Muscle layer of duodenum (tissue), 2 donors: Measurements from ENCODE around the gene SLC15A1.
"Not testable (repeated sequence)": the region's sequence is repeated elsewhere in the genome, so short reads cannot be mapped to it uniquely, and the experiment has no call there.

Source experiments
- H3K27ac ChIP-seq: one replicate; pipeline ENCODE4 v1.7.0; 2013; ENCODE audit warnings: mild to moderate bottlenecking, low read length
- H3K27me3 ChIP-seq: one replicate; pipeline ENCODE4 v1.7.0; 2013; ENCODE audit warnings: low read depth, mild to moderate bottlenecking, control low read depth, low read length
- H3K36me3 ChIP-seq, 2 donors: one replicate each; pipeline ENCODE4 v1.7.0; 2013; ENCODE audit warnings: low read length in 2 of 2, control low read depth in 1 of 2, mild to moderate bottlenecking in 1 of 2; ENCODE audit not compliant: insufficient read depth in 2 of 2, control insufficient read depth in 1 of 2
- H3K4me1 ChIP-seq, 2 donors: one replicate each; pipeline ENCODE4 v1.7.0; 2013; ENCODE audit warnings: low read length in 2 of 2, mild to moderate bottlenecking in 2 of 2, control low read depth in 1 of 2, moderate library complexity in 1 of 2; ENCODE audit not compliant: insufficient read depth in 2 of 2, control insufficient read depth in 1 of 2
- H3K4me3 ChIP-seq, 2 donors: one replicate each; pipeline ENCODE4 v1.7.0; 2013; ENCODE audit warnings: low read length in 2 of 2, low read depth in 1 of 2, mild to moderate bottlenecking in 1 of 2
- H3K9me3 ChIP-seq, 2 donors: one replicate each; pipeline ENCODE4 v1.7.0; 2013; ENCODE audit warnings: low read length in 2 of 2, control low read depth in 1 of 2, mild to moderate bottlenecking in 1 of 2; ENCODE audit not compliant: control insufficient read depth in 1 of 2
- donor health status: healthy.

SLC15A1 gene

GRCh38 chr13:98771838-98772611 is 19.6 kb upstream of the SLC15A1 start:
- Histone ChIP-seq H3K36me3 (no peaks in the 10 kb centered on the region), H3K27ac (no peak overlapping the region), H3K9me3 (no peaks in the 10 kb centered on the region), H3K4me3 (no peak overlapping the region), H3K4me1 (no peaks in the 10 kb centered on the region), H3K27me3 (no peaks in the 10 kb centered on the region)

DNA sequence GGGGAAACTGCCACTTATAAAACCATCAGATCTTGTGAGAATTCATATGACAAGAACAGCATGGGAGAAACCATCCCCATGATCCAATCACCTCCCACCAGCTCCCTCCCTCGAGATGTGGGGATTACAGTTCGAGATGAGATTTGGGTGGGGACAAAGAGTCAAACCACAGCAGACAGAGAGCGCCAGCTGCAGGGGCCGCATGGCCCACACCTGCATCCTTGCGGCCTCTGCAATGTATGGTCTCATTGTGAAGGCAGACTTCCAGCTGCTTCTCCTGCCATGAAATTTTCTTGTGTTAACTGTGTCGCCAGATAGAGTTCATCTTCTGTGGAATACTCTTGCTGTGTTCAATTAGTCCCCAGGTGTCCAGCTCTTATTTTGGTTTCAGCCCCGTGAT is 17.3 kb upstream of the SLC15A1 start:
- Histone ChIP-seq H3K27me3 (no peaks in the 10 kb centered on the region), H3K36me3 (no peaks in the 10 kb centered on the region), H3K27ac (no peak overlapping the region), H3K4me1 (no peaks in the 10 kb centered on the region), H3K9me3 (no peaks in the 10 kb centered on the region), H3K4me3 (no peak overlapping the region)

DNA sequence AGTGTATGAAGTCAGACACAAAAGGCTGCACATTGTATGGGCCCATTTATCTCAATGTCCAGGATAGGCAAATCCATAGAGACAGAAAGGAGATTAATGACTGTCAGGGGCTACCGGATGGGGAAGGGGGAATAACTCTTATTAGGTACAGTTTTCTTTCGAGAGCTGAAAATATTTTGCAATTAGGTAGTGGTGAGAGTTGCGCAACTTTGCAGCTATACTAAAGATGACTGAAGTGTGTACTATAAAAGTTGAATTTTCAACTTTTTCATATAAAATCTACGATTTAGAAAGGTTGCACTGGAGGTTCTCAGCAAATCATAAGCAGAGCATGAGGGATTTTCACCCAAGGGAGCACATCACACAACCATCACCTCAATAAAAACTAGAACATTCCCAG is 16.1 kb upstream of the SLC15A1 start:
- Histone ChIP-seq H3K27me3 (no peaks in the 10 kb centered on the region), H3K4me1 (no peaks in the 10 kb centered on the region), H3K9me3 (no peaks in the 10 kb centered on the region), H3K4me3 (no peak overlapping the region), H3K27ac (no peak overlapping the region), H3K36me3 (no peaks in the 10 kb centered on the region)

GRCh38 chr13:98766697-98767096 is 14.2 kb upstream of the SLC15A1 start:
- Histone ChIP-seq H3K4me3 (no peak overlapping the region), H3K36me3 (no peaks in the 10 kb centered on the region), H3K4me1 (peaks cover 0 to under 1% of the 10 kb centered on the region in 2 donors), H3K9me3 (no peaks in the 10 kb centered on the region), H3K27ac (no peak overlapping the region), H3K27me3 (no peaks in the 10 kb centered on the region)

- H3K27ac ChIP-seq = no peak overlapping the region
- peaks cover 5 to 7% of the 10 kb centered on the region in 2 donors for H3K4me1 ChIP-seq
- no peaks in the 10 kb centered on the region for H3K27me3 ChIP-seq
- no peak overlapping the region for H3K4me3 ChIP-seq
- H3K9me3 ChIP-seq = no peaks in the 10 kb centered on the region
- no peaks in the 10 kb centered on the region for H3K36me3 ChIP-seq
These were observed 13.6 kb upstream of the SLC15A1 start for GRCh38 chr13:98765996-98766519.

DNA sequence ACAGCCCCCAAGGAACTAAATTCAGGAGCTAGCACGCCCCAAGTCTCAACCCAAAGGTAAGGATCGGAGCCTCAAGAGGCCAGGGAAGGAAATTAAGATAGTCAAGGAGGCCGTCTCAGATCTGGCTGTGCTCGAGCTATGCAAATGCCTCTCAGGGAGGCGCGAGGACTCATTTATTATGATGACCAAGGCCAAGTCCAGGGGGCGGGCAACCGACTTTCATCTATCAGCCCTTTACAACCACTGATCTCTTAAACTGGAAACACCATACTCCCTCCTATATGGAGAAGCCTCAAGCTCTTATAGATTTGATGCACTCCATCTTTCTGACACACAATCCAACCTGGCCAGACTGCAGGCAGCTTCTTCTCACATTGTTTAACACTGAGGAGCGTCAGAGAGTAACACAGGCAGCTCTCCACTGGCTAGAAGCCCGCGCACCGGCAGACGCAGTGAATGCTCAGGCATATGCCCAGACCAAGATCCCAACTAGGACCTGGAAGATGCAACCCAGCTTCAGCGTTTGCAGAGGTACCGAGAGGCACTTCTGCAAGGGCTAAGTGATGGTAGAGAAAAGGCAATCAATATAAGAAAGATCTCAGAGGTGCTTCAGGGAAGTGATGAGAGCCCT is 9.6 kb upstream of the SLC15A1 start:
- no peak overlapping the region for H3K27ac ChIP-seq
- peaks cover 7% of the 10 kb centered on the region in 2 donors for H3K4me1 ChIP-seq
- no peaks in the 10 kb centered on the region for H3K27me3 ChIP-seq
- no peaks in the 10 kb centered on the region for H3K9me3 ChIP-seq
- peak overlapping the region; percentile 45 to 59 for H3K4me3 ChIP-seq
- H3K36me3 ChIP-seq = no peaks in the 10 kb centered on the region

- H3K4me3 ChIP-seq = peak overlapping the region; percentile 45 to 59
- no peak overlapping the region for H3K27ac ChIP-seq
- no peaks in the 10 kb centered on the region for H3K27me3 ChIP-seq
- H3K36me3 ChIP-seq = no peaks in the 10 kb centered on the region
- H3K4me1 ChIP-seq = peaks cover 7% of the 10 kb centered on the region in 2 donors
- no peaks in the 10 kb centered on the region for H3K9me3 ChIP-seq
These were observed 8.9 kb upstream of the SLC15A1 start for GRCh38 chr13:98761126-98761985.

DNA sequence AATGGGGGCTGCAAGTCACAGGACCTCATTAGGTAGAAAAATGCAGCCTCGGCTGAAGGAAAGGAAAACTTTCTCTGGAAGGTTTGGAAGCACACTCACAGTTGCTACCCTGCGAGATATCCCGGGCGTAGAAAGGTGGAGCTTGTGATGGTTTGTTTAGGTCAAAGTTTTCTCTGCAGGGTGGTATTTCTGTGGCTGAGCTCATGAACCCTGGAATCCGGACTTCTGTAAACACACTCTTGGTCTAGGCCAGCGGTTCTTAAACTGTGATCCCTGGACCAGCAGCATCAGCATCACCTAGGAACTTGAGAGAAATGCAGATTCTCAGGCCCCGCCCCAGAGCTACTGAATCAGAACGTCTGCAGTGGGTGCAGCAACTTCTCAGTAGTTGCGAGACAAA is 3.3 kb upstream of the SLC15A1 start:
- no peak overlapping the region for H3K27ac ChIP-seq
- no peaks in the 10 kb centered on the region for H3K9me3 ChIP-seq
- peaks cover 0 to 17% of the 10 kb centered on the region in 2 donors for H3K4me1 ChIP-seq
- no peak overlapping the region for H3K4me3 ChIP-seq
- H3K36me3 ChIP-seq = no peaks in the 10 kb centered on the region
- peaks cover 5% of the 10 kb centered on the region for H3K27me3 ChIP-seq

DNA sequence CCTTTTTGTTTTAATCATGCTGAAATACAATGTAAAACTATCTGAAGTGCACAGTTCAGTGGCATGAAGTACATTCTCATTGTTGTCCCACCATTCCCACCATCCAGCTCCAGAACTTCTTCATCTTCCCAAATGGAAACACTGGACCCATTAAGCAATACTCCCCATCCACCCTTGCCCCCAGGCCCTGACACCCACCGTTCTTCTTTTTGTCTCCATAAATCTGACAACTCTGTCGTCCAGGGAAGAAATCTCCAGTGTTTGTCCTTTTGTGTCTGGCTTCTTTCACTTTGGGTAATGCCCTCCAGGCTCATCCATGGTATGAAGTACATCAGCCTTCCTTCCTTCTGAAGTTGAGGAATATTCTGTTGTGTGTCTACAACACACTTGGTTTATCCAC is 2.6 kb upstream of the SLC15A1 start:
- Histone ChIP-seq H3K27ac (no peak overlapping the region), H3K36me3 (no peaks in the 10 kb centered on the region), H3K4me1 (peaks cover 0 to 17% of the 10 kb centered on the region in 2 donors), H3K4me3 (no peak overlapping the region), H3K27me3 (peaks cover 5% of the 10 kb centered on the region), H3K9me3 (no peaks in the 10 kb centered on the region)

DNA sequence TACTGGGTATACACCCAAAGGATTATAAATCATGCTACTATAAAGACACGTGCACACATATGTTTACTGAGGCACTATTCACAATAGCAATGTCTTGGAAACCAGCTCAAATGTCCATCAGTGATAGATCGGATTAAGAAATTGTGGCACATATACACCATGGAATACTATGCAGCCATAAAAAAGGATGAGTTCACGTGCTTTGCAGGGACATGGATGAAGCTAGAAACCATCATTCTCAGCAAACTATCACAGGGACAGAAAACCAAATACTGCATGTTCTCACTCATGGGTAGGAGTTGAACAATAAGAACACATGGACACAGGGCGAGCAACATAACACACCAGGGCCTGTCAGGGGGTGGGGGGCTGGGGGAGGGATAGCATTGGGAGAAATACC is 2.0 kb upstream of the SLC15A1 start:
- not testable (repeated sequence) for H3K27ac ChIP-seq, H3K36me3 ChIP-seq, H3K9me3 ChIP-seq, H3K27me3 ChIP-seq, H3K4me3 ChIP-seq
- peaks cover 0 to 17% of the 10 kb centered on the region in 2 donors for H3K4me1 ChIP-seq

DNA sequence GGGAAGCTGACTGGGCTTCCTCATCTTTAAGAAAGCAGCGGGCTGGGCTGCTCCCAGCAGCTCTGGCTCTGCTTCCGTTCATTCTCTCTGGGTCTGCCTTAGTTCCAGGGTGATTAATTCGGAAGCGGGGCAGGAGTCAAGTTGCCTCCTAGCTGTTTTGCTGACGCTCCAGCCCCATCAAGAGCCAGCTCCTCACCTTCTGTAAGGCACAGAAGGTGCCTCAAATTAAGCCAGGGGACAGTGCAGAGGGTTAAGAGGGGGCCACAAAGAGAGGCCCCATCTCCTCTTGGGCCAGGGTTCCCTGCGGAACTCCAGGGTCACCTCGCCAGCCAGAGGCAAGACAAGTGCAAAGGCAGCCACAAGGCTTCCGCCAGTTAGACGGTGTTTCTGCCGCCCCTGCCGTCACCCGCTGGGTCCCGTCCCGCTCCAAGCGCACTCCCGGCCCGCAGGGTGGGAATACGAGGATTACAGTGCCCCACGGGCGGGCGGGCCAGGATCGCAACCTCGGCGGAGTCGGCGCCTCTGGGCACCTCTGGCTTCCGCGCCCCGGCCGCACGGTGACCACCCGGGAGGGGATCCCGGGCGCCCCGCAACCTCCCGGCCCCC is 508 bp downstream of the SLC15A1 start:
- Histone ChIP-seq H3K36me3 (no peaks in the 10 kb centered on the region), H3K27ac (no peak overlapping the region), H3K4me3 (peak overlapping the region; percentile 37 to 63), H3K27me3 (peaks cover 5% of the 10 kb centered on the region), H3K4me1 (peaks cover 0 to 17% of the 10 kb centered on the region in 2 donors), H3K9me3 (no peaks in the 10 kb centered on the region)
